ENCODE measurements around the gene CDK5RAP2. TPM values are rescaled to one million over a fixed set of nuclear protein-coding genes. Genes with fewer than 3 reads are reported as not detected.

Gene CDK5RAP2
- total and polyA plus RNA-seq, 9 of the 15 experiments (the other 6 are each of a cell fraction or from before 2014, with no cell fraction given), result 19.9 to 68.8 (median 42.2) TPM

GRCh38 chr9:120361551-120361950 is 218.4 kb downstream of the CDK5RAP2 start:
- Histone ChIP-seq H3K4me1 (replicated peaks in 1 of 2; ENCODE audit: control insufficient read depth in 2 of 2, insufficient read depth in 2 of 2, low read length in 2 of 2) (no peaks in the 10 kb centered on the region), H3K4me3 (no peak overlapping the region), H3K4me2 (ENCODE audit: insufficient read depth, low read length) (no peak overlapping the region), H3K79me2 (ENCODE audit: control insufficient read depth, insufficient read depth, low read length) (no peaks in the 10 kb centered on the region), H3K9me1 (ENCODE audit: control insufficient read depth, insufficient read depth, low read length) (no peaks in the 10 kb centered on the region), H3K9ac (ENCODE audit: insufficient read depth in 1 of 2, low read depth in 2 of 2, low read length in 2 of 2) (no peak overlapping the region), H3K36me3 (ENCODE audit: control insufficient read depth, insufficient read depth, low read length) (no peaks in the 10 kb centered on the region), H3K9me3 (replicated peaks; ENCODE audit: control insufficient read depth, insufficient read depth, low read depth, low read length) (no peaks in the 10 kb centered on the region), H3K27ac (ENCODE audit: extremely low read depth, low read depth, low read length) (no peak overlapping the region), H4K20me1 (replicated peaks; ENCODE audit: control insufficient read depth, insufficient read depth, low read length) (no peaks in the 10 kb centered on the region), H2AFZ (ENCODE audit: low read depth, low read length) (no peak overlapping the region), H3K27me3 (ENCODE audit: control insufficient read depth in 2 of 2, insufficient read depth in 2 of 2, low read length in 2 of 2) (peaks cover 0 to 19% of the 10 kb centered on the region in 2 experiments; a peak in 3 of 5 replicates)
- CTCF ChIA-PET (ENCODE audit: low intra/inter-chr PET ratio), result interaction anchor here (0.7 kb wide), 1 partner anchor 8 kb away, joined by 3 read pairs; no protein-coding TSS in a partner anchor
- POLR2A ChIA-PET, result no interaction called here
- intact Hi-C loops (cut with micrococcal nuclease) (no loop called here), in situ Hi-C loops (cut with MboI) (no loop called here)
- FAIRE-seq, result no peak
- no peak for DNase-seq (ENCODE audit: extremely low read depth in 1 of 4, low spot score in 3 of 4)
- ATAC-seq, result no peak
- 0% methylated on average over 4 of the region's 4 CpGs for WGBS (ENCODE audit: insufficient coverage, low coverage, missing lambda C conversion rate)
- BruUV-seq (replicated peaks), result no TSS peak
- TF ChIP-seq PCBP2 (IDR thresholded peaks at IDR 0.05; ENCODE audit: low read depth, low read length, poor library complexity, severe bottlenecking), result no peak
- TF ChIP-seq TBP (optimal IDR thresholded peaks at IDR 0.05; ENCODE audit: low read depth, low read length), result no peak
- TF ChIP-seq LEF1 (IDR thresholded peaks at IDR 0.05), result no peak
- TF ChIP-seq CEBPZ (IDR thresholded peaks at IDR 0.05; ENCODE audit: borderline replicate concordance, low read depth, low read length), result no peak
- TF ChIP-seq SNRNP70 (optimal IDR thresholded peaks at IDR 0.05; ENCODE audit: low read depth, low read length), result no peak
- TF ChIP-seq ZNF263 (CRISPR knock-in tag; IDR thresholded peaks at IDR 0.05; ENCODE audit: borderline replicate concordance), result no peak
- no peak for TF ChIP-seq NCOR1 (IDR thresholded peaks at IDR 0.05)
- no peak for TF ChIP-seq TCF7L2 (IDR thresholded peaks at IDR 0.05; ENCODE audit: low read depth, low read length)
- TF ChIP-seq PML (IDR thresholded peaks at IDR 0.05; ENCODE audit: low read length), result no peak
- no peak for TF ChIP-seq SAFB2 (IDR thresholded peaks at IDR 0.05; ENCODE audit: borderline replicate concordance, low read depth, low read length, severe bottlenecking)
- no peak for TF ChIP-seq SAP30 (IDR thresholded peaks at IDR 0.05; ENCODE audit: borderline replicate concordance, insufficient read depth, low read depth, low read length, poor library complexity, severe bottlenecking)

Measured in K562 (cell line).